ENCODE measurements around the gene P2RY8.
"Not testable (repeated sequence)": the region's sequence is repeated elsewhere in the genome, so short reads cannot be mapped to it uniquely, and the experiment has no call there.

The P2RY8 gene, protein sequence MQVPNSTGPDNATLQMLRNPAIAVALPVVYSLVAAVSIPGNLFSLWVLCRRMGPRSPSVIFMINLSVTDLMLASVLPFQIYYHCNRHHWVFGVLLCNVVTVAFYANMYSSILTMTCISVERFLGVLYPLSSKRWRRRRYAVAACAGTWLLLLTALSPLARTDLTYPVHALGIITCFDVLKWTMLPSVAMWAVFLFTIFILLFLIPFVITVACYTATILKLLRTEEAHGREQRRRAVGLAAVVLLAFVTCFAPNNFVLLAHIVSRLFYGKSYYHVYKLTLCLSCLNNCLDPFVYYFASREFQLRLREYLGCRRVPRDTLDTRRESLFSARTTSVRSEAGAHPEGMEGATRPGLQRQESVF

GRCh38 chrX:1537031-1537715 lies at the start of gene P2RY8:
Gene P2RY8, minus strand, starts transcription at chrX:1537185. Its CDS starts 70,627 bp downstream, at chrX:1466558.
- no peak for FAIRE-seq

DNA sequence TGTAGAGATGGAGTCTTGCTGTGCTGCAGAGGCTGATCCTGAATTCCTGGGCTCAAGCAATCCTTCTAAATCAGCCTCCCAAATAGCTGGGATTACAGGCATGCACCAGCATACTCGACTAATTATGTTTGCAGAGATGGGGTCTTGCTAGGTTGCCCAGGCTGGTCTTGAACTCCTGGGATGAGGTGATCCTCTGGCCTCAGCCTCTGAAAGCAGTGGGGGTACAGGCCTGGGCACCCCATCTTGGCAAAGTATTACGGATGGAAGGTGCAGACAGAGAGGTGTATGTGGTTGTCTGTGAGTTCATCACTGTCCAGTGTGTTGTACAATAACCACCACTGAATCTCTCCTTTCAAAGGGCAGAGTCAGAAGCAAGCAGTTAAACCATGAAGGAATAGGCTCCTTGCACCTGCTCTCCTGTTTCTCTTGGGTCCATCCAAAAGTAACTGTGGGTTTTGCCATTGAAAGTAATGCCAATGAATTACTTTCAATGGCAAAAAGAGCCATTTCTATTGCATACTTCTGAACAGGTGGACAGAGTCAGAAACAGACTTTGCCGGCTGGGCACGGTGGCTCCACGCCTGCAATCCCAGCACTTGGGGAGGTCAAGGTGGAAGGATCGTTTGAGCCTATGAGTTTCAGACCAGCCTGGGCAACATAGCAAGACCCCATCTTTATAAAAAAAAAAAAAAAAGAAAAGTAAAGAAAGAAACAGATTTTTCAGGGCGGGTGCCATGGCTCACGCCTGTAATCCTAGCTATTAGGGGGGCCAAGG lies 47.4 kb upstream of the P2RY8 start:
- no peak for FAIRE-seq

DNA sequence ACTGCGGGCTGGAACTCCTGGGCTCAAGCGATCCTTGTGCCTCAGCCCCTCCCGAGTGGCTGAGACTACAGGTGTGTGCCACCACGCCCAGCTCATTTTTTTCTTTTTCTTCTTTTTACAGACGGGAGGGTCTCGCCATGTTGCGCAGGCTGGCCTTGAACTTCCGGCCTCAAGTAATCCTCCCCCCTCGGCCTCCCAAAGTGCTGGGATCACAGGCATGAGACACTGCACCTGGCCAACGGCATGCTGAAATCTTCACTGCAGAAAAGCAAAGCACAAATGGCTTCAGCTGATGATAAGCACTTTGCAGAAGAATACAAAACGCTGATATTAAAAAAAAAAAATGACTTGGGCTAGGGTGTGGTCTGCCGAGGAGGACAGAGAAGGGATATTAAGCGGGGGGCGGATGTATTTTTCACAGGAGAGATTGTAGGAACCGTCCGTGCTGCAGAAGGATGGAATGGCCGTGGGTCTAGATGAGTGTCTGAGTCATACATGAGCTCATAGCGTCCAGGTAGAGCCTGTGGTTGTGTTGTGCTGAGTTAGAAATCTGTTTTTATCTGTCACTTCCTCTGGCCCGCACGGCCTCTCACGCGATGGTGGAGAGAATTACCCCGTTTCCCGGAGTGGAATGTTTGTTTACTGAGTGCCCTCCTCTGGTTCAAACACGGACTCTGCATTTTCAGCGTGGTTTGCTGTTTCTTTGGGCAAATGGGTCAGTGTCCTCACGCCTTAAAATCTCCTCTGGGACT lies 45.9 kb upstream of the P2RY8 start:
- no peak for FAIRE-seq

DNA sequence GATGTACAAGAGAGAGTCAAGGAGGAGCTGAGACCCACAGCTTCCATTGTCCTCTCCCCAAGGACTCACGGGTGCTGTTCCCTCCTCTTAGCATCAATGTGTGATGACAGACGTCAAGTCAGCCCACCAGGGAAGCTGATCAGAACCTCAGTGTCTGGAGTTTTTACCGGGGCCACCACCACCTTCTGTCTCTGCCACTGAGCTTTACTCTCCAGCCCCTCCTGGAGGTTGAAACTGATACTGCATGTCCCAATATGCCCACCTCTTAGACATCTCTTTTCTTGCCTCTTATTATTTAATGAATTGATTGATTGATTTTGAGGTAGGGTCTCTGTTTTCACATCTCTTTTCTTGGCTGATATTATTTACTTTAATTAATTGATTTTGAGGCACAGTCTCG lies 44.1 kb upstream of the P2RY8 start:
- FAIRE-seq: no peak

GRCh38 chrX:1578511-1579173 lies 41.7 kb upstream of the P2RY8 start:
- no peak for FAIRE-seq

GRCh38 chrX:1577845-1578244 lies 40.9 kb upstream of the P2RY8 start:
- FAIRE-seq: no peak

DNA sequence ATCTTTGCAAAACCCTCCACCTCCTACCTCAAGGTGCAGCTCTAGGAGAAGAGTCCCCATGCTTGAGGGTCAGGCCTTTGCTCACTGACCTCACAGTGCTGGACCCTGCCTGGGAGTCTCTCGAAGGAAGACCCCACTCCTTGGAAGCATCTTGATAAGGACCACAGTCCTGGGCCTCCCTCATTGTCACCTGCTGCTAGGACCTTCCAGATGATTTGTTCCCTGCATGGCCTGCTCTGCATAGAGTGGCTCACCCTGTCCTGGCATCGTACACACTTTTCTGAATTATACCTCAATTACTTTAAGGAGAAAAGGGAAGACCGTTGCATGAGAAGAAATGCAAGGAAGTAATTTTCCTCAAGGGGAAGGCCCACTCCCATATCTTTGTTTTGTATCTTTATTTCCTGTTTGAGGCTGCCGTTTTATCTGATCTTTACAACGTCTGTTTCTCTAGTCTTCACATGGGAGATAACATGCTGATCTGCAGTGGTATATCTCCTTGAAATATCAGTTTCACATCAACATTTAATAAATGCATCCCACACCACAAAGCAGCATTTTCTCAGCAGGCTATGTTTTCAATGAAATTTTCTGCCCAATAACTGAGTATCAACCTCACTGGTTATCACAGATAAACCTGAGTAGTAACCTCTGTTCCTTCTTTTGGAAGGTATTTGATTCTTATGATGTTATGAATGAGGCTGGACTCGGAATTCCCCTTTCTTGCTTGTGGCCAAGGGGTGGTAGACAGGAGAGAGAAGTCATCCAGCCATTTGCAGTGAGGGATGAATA lies 39.4 kb upstream of the P2RY8 start:
- FAIRE-seq: no peak

DNA sequence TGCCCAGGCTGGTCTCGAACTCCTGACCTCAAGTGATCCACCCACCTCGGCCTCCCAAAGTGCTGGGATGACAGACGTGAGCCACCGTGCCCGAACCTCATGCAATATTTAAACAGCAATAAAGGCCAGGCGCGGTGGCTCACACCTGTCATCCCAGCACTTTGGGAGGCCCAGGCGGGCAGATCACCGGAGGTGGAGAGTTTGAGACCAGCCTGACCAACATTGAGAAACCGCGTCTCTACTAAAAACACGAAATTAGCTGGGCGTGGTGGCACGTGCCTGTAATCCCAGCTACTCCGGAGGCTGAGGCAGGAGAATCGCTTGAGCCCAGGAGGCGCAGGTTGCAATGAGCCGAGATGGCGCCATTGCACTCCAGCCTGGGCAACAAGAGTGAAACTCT lies 37.2 kb upstream of the P2RY8 start:
- not testable (repeated sequence) for FAIRE-seq

DNA sequence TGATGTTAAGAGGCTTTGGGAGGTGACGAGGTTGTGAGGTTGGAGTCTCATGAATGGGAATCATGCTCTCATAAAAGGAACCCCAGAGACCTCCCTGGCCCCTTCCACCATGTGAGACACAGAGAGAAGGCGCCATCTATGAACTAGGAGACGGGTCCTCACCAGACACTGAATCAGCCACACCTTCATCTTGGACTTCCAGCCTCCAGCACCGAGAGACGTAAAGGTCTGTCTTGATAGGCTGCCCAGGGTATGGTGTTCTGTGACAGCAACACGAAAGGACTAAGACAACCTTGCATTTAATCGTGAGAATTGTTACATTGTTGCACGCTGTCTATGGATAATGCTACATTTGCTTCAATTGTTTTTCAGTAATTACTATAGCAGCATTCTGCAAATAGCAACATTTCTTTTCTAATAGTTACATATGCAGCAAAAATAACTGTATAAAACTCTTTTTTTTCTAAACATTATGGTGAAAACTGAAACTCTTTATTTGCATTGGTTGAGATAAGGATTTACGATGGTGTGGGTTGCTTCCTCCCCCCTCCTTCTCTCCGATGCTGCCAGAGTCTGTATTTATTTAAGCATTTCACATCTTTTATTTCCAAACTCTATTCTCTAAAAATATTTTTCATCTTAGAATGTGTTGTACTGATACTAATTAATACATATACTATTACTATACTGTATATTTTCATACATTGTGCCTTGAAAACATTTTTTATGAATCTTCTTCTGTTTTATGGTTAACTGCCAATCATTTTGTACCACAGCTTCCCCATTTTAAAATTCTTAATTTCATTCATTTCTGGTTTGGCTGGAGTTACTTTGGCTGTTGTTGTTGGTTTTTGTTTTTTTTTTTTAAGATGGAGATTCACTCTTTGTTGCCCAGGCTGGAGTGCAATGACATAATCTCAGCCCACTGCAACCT lies 28.0 kb upstream of the P2RY8 start:
- FAIRE-seq: no peak

DNA sequence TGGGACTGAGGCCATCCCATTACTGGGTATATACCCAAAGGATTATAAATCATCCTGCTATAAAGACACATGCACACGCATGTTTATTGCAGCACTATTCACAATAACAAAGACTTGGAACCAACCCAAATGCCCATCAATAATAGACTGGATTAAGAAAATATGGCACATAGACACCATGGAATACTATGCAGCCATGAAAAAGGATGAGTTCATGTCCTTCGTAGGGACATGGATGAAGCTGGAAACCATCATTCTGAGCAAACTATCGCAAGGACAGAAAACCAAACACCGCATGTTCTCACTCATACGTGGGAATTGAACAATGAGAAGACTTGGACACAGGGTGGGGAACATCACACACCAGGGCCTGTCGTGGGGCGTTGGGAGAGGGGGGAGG lies 27.1 kb upstream of the P2RY8 start:
- not testable (repeated sequence) for FAIRE-seq

GRCh38 chrX:1561164-1561563 lies 24.2 kb upstream of the P2RY8 start:
- FAIRE-seq: no peak

DNA sequence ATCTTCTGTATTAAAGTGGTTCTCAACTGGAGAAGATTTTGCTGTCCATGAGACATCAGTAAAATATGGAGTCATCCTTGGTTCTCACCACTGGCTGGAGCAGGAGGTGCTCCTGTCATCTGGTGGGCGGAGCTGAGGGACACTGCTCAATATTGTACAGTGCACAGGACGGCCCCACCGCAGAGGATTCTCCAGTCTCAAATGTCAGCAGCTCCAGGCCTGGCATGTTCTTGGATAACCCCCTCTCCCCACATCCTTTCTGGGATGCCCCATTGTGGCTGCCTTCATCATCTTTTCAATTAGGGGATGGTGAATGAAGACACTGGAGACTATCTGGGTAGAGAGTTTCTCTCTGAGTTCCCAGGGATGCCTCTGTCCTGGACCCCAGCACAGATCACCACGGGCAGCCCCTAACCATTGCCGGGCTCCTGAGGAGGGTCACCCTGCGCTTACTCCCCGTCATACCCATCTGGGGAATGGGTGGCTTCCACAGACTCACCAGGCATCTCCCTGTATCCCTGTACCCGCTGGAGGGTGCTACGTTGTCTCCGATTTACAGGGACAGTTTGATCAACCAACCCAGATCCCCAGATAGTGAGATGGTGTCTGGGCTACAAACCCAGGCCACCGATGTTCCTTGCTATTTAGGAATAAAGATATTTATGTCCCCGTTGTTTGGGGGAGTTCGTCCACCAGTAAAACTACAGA lies 21.9 kb upstream of the P2RY8 start:
- FAIRE-seq: no peak

DNA sequence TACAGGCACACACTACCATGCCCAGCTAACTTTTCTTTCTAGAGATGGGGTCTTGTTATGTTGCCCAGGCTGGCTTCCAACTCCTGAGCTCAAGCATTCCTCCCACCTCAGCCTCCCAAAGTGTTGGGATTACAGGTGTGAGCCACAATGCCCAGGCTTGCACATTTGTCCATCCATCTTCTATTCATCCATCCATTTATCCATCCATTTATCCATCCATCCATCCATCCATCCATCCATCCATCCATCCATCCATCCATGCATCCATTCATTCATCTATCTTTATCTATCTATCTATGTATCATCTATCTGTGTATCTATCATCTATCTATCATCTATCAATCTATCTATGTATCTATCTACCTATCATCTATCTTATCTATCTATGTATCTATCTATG lies 20.5 kb upstream of the P2RY8 start:
- FAIRE-seq: not testable (repeated sequence)

GRCh38 chrX:1555370-1555769 lies 18.4 kb upstream of the P2RY8 start:
- FAIRE-seq: no peak

GRCh38 chrX:1554469-1555210 lies 17.7 kb upstream of the P2RY8 start:
- FAIRE-seq: no peak

DNA sequence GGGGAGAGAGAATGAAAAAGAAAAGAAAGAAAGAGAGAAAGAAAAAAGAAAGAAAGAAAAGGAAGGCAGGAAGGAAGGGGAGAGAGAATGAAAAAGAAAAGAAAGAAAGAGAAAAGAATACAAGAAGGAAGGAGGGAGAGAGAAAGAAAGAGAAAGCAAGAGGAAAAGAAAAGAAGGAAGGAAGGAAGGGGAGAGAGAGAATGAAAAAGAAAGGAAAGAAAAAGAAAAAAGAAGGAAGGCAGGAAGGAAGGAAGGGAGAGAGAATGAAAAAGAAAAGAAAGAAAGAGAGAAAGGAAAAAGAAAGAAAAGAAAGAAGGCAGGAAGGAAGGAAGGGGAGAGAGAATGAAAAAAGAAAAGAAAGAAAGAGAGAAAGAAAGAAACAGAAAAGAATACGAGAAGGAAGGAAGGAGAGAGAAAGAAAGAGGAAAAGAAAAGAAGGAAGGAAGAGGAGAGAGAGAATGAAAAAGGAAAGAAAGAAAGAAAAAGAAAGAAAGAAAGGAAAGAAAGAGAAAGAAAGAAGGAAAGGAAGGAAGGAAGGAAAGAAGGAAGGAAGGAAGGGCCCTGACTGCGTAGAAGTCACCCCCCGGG lies 15.1 kb upstream of the P2RY8 start:
- no peak for FAIRE-seq

DNA sequence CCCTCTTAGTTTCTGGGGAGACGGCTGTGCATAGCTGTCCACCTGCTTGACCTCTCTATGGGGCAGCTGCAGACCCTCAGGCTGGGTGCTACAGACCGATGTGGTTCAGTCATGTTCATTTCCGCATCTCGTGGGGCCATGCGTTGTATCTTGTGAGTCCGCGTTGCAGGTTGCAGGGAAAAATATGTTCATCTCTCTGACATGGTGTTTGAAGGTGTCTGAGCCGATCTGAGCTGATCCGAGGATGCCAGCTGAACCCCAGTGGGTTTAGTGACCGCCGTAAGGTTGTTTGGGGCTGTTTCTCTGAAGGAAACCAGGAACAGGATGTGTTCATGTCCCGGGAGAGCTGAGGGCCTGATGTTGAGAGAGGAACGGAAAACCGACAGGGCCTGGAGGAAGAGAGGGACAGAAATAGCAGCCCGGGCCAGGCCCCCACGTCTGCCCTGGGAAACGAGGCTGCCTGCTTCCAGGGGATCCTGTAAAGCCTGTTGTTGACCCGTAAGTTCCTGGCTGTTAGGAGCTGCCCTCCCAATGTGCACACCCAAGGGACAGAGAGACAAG lies 9.8 kb upstream of the P2RY8 start:
- FAIRE-seq: no peak

DNA sequence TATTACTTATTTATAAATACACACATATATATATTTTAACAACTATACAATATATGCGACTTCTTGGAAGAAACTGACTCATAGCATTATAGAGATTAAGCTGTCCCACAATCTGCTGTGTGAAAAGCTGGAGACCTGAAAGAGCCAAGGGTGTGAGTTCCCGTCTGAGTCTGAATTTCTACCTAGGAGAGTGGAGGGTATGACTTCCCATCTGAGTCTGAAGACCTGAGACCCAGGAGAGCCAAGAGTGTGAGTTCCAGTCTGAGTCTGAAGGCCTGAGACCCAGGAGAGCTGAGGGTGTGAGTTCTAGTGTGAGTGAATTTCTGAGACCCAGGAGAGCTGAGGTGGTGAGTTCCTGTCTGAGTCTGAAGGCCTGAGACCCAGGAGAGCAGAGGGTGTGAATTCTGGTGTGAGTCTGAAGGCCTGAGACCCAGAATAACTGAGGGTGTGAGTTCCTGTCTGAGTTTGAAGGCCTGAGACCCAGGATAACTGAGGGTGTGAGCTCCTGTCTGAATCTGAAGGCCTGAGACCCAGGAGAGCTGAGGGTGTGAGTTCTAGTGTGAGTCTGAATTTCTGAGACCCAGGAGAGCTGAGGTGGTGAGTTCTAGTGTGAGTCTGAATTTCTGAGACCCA lies 8.9 kb upstream of the P2RY8 start:
- FAIRE-seq: no peak
